ENCODE results near the gene IKZF1.

Gene IKZF1

DNA sequence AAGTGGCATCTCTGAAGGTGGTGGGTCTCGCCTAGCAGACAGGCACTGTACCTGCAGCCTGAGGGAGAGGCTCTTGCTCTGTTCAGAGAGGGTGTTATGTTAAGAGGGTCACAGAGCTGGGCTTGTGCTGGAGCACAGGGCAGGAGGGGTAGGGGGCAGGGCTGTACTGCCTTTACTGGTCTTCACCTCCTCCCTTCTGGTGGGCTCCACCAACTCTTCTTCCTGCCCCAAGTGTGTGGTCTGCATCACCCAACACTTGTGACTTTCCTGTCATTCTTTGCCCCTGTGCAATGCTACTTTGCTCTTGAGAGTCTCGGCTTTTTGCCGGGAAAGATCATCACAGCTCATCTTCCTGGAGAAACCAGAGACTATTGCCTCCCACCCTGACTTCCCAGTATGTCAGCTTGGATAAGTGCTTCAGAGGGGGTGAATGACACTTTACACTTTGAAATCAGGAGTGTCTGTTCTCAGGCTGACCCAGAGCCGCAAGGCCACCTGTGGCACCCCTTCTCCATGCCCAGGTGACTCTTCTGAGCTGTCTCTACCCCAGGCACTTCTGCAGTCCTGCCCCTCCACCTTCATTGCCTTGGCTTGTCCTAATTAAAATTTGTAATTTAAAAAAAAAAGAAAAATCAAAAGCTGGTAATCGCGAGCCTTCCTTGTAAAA is 38.4 kb upstream of the IKZF1 start:
- TF ChIP-seq, protein P1, sequence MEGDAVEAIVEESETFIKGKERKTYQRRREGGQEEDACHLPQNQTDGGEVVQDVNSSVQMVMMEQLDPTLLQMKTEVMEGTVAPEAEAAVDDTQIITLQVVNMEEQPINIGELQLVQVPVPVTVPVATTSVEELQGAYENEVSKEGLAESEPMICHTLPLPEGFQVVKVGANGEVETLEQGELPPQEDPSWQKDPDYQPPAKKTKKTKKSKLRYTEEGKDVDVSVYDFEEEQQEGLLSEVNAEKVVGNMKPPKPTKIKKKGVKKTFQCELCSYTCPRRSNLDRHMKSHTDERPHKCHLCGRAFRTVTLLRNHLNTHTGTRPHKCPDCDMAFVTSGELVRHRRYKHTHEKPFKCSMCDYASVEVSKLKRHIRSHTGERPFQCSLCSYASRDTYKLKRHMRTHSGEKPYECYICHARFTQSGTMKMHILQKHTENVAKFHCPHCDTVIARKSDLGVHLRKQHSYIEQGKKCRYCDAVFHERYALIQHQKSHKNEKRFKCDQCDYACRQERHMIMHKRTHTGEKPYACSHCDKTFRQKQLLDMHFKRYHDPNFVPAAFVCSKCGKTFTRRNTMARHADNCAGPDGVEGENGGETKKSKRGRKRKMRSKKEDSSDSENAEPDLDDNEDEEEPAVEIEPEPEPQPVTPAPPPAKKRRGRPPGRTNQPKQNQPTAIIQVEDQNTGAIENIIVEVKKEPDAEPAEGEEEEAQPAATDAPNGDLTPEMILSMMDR (IDR thresholded peaks at IDR 0.05; ENCODE audit: low read depth, low read length): no peak
- TF ChIP-seq MYC (IDR thresholded peaks at IDR 0.05; ENCODE audit: low read depth, low read length) (no peak), POLR2A (IDR thresholded peaks at IDR 0.05; ENCODE audit: extremely low read depth, insufficient read length) (no peak), MAX (IDR thresholded peaks at IDR 0.05; ENCODE audit: low read depth, low read length) (no peak)
- peak overlapping the region; percentile 13 for H3K4me3 ChIP-seq (ENCODE audit: low read depth, low read length)
- DNase-seq (ENCODE audit: low read depth): peak; percentile 41

DNA sequence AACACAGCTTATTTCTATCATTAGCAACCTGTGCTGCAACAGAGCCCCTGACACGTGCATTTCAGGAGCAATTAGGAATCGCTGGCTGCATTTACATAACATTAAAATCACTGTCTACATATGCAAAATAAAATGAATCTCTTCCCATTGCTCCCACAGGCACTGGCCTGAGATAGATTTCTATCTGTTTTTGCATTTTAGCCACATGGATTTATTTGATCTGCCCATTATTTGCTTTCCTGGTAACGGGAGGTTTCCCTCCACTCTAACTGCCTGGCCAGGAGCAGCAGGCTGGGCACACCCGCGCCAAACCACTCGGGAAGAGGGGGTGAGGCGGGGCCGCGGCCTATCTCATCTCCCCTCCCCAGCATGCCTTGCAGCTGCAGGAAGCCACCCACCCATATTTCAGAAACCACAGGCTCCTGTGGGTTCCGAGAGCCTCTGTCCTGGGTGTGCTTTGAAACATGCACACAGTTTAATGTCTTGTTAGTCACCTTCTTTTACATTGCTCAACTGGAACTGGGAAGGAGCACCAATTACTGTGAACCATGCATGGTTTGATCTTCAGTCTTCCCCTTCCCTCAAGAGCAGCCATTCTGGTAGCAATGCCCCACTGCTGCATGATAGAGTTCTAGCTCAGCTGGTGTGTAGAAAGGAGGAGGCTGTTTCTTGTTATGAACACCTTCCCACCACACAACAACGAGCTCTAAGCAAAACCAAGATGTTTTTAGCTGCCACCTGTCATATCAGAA is 37.7 kb upstream of the IKZF1 start:
- H3K4me3 ChIP-seq (ENCODE audit: low read depth, low read length): peak overlapping the region; percentile 19
- peak; percentile 99 for DNase-seq (ENCODE audit: low read depth)

DNA sequence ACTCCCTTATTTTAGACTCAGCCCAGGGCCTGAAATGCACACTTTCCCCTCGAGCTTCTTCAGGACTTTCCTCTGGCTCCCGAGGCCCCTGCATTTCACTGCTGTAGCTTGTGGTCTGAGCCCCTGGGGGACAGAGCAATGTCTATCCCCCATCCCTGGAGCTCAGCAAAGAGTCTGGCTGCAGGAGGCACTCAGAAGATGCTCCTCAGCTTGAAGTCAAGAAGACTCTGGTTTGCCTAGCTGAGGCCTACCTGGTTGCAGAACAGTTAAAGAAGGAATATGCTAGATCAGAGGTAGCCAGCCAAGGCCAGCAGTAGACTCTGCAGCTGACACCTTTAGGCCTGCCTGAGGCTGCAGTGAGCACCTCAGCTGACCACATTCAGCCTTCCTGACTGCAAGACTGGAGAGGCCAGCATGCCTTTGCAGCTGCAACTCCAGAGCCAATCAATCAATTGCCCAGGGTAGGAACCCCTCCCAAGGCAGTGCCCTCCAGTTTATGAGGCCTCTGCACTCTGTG is 36.9 kb upstream of the IKZF1 start:
- TF ChIP-seq MAX (IDR thresholded peaks at IDR 0.05; ENCODE audit: low read depth, low read length) (no peak), MYC (IDR thresholded peaks at IDR 0.05; ENCODE audit: low read depth, low read length) (no peak)
- peak; percentile 75 for DNase-seq (ENCODE audit: low read depth)
- peak overlapping the region; percentile 19 for H3K4me3 ChIP-seq (ENCODE audit: low read depth, low read length)

More for the DNA sequence above, 37.7 kb upstream of the IKZF1 start:
- TF ChIP-seq, protein P1 (IDR thresholded peaks at IDR 0.05; ENCODE audit: low read depth, low read length): no peak
- TF ChIP-seq POLR2A (IDR thresholded peaks at IDR 0.05; ENCODE audit: extremely low read depth, insufficient read length) (no peak), MAX (IDR thresholded peaks at IDR 0.05; ENCODE audit: low read depth, low read length) (peak; percentile 83), MYC (IDR thresholded peaks at IDR 0.05; ENCODE audit: low read depth, low read length) (peak; percentile 90)

DNA sequence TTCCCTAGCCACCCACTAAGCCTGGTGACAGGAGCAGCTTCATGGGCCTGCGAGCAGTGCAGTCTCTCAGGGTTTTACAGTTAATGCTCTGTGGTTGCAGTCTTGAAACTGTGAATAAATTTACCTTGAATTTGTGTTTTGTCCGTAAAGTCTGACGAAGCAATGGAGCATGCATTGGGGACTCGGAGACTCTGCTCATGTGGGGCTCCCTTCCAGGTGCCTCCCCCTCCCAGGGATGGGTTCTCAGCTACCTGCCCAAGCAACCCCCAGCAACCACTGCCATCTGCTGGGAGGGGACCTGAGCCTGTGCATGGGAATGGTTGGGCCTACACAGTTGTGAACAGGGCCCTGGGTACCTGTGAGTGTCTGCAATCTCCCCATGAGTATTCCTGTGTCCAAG is 36.3 kb upstream of the IKZF1 start:
- DNase-seq (ENCODE audit: low read depth): no peak
- H3K4me3 ChIP-seq (ENCODE audit: low read depth, low read length): no peak overlapping the region
- TF ChIP-seq MYC (IDR thresholded peaks at IDR 0.05; ENCODE audit: low read depth, low read length): no peak
- TF ChIP-seq POLR2A (IDR thresholded peaks at IDR 0.05; ENCODE audit: extremely low read depth, insufficient read length): no peak
- no peak for TF ChIP-seq MAX (IDR thresholded peaks at IDR 0.05; ENCODE audit: low read depth, low read length)
- TF ChIP-seq, protein P1 (IDR thresholded peaks at IDR 0.05; ENCODE audit: low read depth, low read length): no peak

- no peak overlapping the region for H3K4me3 ChIP-seq (ENCODE audit: low read depth, low read length)
- DNase-seq (ENCODE audit: low read depth): peak; percentile 43
- no peak for TF ChIP-seq MYC (IDR thresholded peaks at IDR 0.05; ENCODE audit: low read depth, low read length)
- TF ChIP-seq POLR2A (IDR thresholded peaks at IDR 0.05; ENCODE audit: extremely low read depth, insufficient read length): no peak
- TF ChIP-seq, protein P1 (IDR thresholded peaks at IDR 0.05; ENCODE audit: low read depth, low read length): no peak
- no peak for TF ChIP-seq MAX (IDR thresholded peaks at IDR 0.05; ENCODE audit: low read depth, low read length)
These were observed 35.5 kb upstream of the IKZF1 start for GRCh38 chr7:50268990-50269389.

DNA sequence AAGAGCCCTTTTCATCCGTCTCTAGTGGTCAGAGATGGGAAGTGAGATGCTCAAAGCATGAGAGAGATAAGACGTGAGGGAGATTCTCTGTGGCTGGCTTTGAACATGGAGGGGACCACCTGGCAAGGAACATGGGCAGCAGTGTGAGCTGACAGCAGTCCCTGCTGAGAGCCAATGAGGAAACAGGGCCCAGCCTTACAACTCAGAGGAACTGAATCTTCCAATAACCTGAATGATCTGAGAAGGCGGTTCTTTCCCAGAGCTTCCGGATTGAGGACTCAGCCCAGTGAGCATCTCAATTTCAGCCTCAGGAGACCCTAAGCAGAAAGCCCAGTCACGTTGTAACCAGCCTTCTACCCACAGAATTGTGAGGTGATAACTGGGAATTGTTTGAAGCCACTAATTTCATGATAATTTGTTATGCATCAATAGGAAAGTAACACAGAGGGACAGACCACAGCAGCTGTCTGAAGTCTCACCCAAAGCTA is 33.9 kb upstream of the IKZF1 start:
- H3K4me3 ChIP-seq (ENCODE audit: low read depth, low read length): no peak overlapping the region
- TF ChIP-seq POLR2A (IDR thresholded peaks at IDR 0.05; ENCODE audit: extremely low read depth, insufficient read length): no peak
- TF ChIP-seq, protein P1 (IDR thresholded peaks at IDR 0.05; ENCODE audit: low read depth, low read length): no peak
- no peak for TF ChIP-seq MYC (IDR thresholded peaks at IDR 0.05; ENCODE audit: low read depth, low read length)
- TF ChIP-seq MAX (IDR thresholded peaks at IDR 0.05; ENCODE audit: low read depth, low read length): no peak
- no peak for DNase-seq (ENCODE audit: low read depth)
